Measurements from ENCODE around the gene PPP1R17.

DNA sequence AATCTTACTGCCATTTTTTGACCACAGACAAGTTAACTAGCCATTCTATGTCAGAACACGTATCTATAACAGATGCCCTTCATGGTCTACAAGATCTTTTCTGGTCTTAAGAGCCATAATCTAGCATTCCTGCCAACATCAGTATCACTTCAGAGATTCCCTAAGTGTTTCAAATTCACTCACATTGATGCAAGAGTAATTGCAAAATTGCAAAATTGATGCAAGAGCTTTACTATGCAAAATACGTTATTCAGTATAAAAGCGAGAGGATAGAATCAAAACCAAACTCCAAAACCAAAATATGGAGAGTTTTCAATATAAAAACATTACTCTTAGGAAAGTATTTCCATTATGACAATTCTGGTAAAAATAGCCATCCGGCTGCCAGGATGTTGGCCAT lies 38.1 kb upstream of the PPP1R17 start:
- TF ChIP-seq, protein P1, sequence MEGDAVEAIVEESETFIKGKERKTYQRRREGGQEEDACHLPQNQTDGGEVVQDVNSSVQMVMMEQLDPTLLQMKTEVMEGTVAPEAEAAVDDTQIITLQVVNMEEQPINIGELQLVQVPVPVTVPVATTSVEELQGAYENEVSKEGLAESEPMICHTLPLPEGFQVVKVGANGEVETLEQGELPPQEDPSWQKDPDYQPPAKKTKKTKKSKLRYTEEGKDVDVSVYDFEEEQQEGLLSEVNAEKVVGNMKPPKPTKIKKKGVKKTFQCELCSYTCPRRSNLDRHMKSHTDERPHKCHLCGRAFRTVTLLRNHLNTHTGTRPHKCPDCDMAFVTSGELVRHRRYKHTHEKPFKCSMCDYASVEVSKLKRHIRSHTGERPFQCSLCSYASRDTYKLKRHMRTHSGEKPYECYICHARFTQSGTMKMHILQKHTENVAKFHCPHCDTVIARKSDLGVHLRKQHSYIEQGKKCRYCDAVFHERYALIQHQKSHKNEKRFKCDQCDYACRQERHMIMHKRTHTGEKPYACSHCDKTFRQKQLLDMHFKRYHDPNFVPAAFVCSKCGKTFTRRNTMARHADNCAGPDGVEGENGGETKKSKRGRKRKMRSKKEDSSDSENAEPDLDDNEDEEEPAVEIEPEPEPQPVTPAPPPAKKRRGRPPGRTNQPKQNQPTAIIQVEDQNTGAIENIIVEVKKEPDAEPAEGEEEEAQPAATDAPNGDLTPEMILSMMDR (conservative IDR thresholded peaks at IDR 0.05; ENCODE audit: low read depth in 2 of 2): no peak
- TF ChIP-seq POLR2AphosphoS5 (IDR thresholded peaks at IDR 0.05; ENCODE audit: low read depth) (no peak), JUNB (IDR thresholded peaks at IDR 0.05; ENCODE audit: unreplicated experiment) (no peak), EZH2 (IDR thresholded peaks at IDR 0.05; ENCODE audit: low read depth, unreplicated experiment) (no peak), ZNF114 (CRISPR knock-in tag; IDR thresholded peaks at IDR 0.05) (no peak), EZH2phosphoT487 (IDR thresholded peaks at IDR 0.05; ENCODE audit: unreplicated experiment) (no peak), CREB1 (CRISPR knock-in tag; IDR thresholded peaks at IDR 0.05; ENCODE audit: low read depth) (no peak)
- TF ChIP-seq, protein P2, sequence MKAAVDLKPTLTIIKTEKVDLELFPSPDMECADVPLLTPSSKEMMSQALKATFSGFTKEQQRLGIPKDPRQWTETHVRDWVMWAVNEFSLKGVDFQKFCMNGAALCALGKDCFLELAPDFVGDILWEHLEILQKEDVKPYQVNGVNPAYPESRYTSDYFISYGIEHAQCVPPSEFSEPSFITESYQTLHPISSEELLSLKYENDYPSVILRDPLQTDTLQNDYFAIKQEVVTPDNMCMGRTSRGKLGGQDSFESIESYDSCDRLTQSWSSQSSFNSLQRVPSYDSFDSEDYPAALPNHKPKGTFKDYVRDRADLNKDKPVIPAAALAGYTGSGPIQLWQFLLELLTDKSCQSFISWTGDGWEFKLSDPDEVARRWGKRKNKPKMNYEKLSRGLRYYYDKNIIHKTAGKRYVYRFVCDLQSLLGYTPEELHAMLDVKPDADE (IDR thresholded peaks at IDR 0.05): no peak
- TF ChIP-seq, protein P3, sequence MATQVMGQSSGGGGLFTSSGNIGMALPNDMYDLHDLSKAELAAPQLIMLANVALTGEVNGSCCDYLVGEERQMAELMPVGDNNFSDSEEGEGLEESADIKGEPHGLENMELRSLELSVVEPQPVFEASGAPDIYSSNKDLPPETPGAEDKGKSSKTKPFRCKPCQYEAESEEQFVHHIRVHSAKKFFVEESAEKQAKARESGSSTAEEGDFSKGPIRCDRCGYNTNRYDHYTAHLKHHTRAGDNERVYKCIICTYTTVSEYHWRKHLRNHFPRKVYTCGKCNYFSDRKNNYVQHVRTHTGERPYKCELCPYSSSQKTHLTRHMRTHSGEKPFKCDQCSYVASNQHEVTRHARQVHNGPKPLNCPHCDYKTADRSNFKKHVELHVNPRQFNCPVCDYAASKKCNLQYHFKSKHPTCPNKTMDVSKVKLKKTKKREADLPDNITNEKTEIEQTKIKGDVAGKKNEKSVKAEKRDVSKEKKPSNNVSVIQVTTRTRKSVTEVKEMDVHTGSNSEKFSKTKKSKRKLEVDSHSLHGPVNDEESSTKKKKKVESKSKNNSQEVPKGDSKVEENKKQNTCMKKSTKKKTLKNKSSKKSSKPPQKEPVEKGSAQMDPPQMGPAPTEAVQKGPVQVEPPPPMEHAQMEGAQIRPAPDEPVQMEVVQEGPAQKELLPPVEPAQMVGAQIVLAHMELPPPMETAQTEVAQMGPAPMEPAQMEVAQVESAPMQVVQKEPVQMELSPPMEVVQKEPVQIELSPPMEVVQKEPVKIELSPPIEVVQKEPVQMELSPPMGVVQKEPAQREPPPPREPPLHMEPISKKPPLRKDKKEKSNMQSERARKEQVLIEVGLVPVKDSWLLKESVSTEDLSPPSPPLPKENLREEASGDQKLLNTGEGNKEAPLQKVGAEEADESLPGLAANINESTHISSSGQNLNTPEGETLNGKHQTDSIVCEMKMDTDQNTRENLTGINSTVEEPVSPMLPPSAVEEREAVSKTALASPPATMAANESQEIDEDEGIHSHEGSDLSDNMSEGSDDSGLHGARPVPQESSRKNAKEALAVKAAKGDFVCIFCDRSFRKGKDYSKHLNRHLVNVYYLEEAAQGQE (IDR thresholded peaks at IDR 0.05; ENCODE audit: unreplicated experiment): no peak
- TF ChIP-seq, protein P4, sequence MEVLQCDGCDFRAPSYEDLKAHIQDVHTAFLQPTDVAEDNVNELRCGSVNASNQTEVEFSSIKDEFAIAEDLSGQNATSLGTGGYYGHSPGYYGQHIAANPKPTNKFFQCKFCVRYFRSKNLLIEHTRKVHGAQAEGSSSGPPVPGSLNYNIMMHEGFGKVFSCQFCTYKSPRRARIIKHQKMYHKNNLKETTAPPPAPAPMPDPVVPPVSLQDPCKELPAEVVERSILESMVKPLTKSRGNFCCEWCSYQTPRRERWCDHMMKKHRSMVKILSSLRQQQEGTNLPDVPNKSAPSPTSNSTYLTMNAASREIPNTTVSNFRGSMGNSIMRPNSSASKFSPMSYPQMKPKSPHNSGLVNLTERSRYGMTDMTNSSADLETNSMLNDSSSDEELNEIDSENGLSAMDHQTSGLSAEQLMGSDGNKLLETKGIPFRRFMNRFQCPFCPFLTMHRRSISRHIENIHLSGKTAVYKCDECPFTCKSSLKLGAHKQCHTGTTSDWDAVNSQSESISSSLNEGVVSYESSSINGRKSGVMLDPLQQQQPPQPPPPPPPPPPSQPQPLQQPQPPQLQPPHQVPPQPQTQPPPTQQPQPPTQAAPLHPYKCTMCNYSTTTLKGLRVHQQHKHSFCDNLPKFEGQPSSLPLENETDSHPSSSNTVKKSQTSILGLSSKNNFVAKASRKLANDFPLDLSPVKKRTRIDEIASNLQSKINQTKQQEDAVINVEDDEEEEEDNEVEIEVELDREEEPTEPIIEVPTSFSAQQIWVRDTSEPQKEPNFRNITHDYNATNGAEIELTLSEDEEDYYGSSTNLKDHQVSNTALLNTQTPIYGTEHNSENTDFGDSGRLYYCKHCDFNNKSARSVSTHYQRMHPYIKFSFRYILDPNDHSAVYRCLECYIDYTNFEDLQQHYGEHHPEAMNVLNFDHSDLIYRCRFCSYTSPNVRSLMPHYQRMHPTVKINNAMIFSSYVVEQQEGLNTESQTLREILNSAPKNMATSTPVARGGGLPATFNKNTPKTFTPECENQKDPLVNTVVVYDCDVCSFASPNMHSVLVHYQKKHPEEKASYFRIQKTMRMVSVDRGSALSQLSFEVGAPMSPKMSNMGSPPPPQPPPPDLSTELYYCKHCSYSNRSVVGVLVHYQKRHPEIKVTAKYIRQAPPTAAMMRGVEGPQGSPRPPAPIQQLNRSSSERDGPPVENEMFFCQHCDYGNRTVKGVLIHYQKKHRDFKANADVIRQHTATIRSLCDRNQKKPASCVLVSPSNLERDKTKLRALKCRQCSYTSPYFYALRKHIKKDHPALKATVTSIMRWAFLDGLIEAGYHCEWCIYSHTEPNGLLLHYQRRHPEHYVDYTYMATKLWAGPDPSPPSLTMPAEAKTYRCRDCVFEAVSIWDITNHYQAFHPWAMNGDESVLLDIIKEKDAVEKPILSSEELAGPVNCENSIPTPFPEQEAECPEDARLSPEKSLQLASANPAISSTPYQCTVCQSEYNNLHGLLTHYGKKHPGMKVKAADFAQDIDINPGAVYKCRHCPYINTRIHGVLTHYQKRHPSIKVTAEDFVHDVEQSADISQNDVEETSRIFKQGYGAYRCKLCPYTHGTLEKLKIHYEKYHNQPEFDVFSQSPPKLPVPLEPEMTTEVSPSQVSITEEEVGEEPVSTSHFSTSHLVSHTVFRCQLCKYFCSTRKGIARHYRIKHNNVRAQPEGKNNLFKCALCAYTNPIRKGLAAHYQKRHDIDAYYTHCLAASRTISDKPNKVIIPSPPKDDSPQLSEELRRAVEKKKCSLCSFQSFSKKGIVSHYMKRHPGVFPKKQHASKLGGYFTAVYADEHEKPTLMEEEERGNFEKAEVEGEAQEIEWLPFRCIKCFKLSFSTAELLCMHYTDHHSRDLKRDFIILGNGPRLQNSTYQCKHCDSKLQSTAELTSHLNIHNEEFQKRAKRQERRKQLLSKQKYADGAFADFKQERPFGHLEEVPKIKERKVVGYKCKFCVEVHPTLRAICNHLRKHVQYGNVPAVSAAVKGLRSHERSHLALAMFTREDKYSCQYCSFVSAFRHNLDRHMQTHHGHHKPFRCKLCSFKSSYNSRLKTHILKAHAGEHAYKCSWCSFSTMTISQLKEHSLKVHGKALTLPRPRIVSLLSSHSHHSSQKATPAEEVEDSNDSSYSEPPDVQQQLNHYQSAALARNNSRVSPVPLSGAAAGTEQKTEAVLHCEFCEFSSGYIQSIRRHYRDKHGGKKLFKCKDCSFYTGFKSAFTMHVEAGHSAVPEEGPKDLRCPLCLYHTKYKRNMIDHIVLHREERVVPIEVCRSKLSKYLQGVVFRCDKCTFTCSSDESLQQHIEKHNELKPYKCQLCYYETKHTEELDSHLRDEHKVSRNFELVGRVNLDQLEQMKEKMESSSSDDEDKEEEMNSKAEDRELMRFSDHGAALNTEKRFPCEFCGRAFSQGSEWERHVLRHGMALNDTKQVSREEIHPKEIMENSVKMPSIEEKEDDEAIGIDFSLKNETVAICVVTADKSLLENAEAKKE (CRISPR knock-in tag; IDR thresholded peaks at IDR 0.05): no peak
